Heart right ventricle (tissue), 16 donors: ENCODE data around the gene CST1. TPM values are rescaled to one million over a fixed set of nuclear protein-coding genes. Genes with fewer than 3 reads are reported as not detected.

ENCODE experiments used
- ATAC-seq, 8 donors: fragments of 200-7000 bp; cut with Tn5 transposase; one replicate each; pipeline ENCODE4 v1.9.1; 2020; ENCODE audit warnings: mild to moderate bottlenecking in 8 of 8, moderate library complexity in 8 of 8, moderate number of reproducible peaks in 1 of 8
- DNase-seq, 2 donors: peaks; one replicate each; pipeline ENCODE4 v3.0.0-alpha.2; 2020
- H3K27ac ChIP-seq, 10 donors: fragments of 200-600 bp; sonication (generic) in 2 of 10; one replicate each; pipeline versions ENCODE4 v1.5.0 to v1.8.0; 2020 to 2022; ENCODE audit warnings: mild to moderate bottlenecking in 3 of 10
- H3K27me3 ChIP-seq, 7 donors: fragments of 200-600 bp; one replicate each; pipeline ENCODE4 v1.8.0; 2021 to 2022; ENCODE audit warnings: mild to moderate bottlenecking in 2 of 7
- H3K36me3 ChIP-seq, 9 donors: fragments of 200-600 bp; sonication (generic) in 1 of 9; one replicate each; pipeline versions ENCODE4 v1.5.0 to v1.8.0; 2020 to 2022; ENCODE audit warnings: mild to moderate bottlenecking in 2 of 9
- H3K4me1 ChIP-seq, 9 donors: fragments of 200-600 bp; sonication (generic) in 1 of 9; one replicate each; pipeline versions ENCODE4 v1.5.0 to v1.8.0; 2020 to 2022; ENCODE audit warnings: mild to moderate bottlenecking in 4 of 9
- H3K4me3 ChIP-seq, 10 donors: fragments of 200-600 bp; sonication (generic) in 2 of 10; one replicate each; pipeline versions ENCODE4 v1.5.0 to v1.8.0; 2020 to 2022; ENCODE audit warnings: mild to moderate bottlenecking in 7 of 10, moderate library complexity in 2 of 10
- H3K9me3 ChIP-seq, 11 donors: fragments of 200-600 bp in 10 of 11; sonication (generic) in 2 of 11; one replicate each; pipeline versions ENCODE4 v1.5.0 to v1.8.0; 2013 to 2022; ENCODE audit warnings: mild to moderate bottlenecking in 2 of 11, control low read depth in 1 of 11, moderate library complexity in 1 of 11
- CTCF ChIP-seq, 9 donors: fragments of 200-600 bp; sonication (generic) in 2 of 9; IDR thresholded peaks; one replicate each; pipeline versions ENCODE4 v1.5.0 to v1.8.0; 2021 to 2022; ENCODE audit warnings: antibody characterized with exemption in 9 of 9, mild to moderate bottlenecking in 5 of 9, moderate library complexity in 1 of 9
- WGBS, 2 donors: extraction: QIAGEN DNeasy Blood & Tissue Kit; methylation state at CpG; one replicate each; pipeline ENCODE4 v1.1.7; 2013; ENCODE audit warnings: inconsistent platforms in 1 of 2; 5-methylcytosine and 5-hydroxymethylcytosine counted together
- intact Hi-C, 10 donors: fragments of 100-400 bp; cut with DNase I; formaldehyde crosslinking; loops; one replicate each; pipeline versions ENCODE4 v1.11.1 to v1.14.2; 2022
- polyA plus RNA-seq, 2 donors: library from polyadenylated mRNA; stranded (reverse); fragments of 200-250 nt; gene quantifications; one replicate each; pipeline ENCODE4 v1.2.3, GENCODE V29; 2013
- total RNA-seq, 10 donors: library from RNA; stranded (reverse); fragmentation: NEBNext Ultra II Directional in 3 of 10; extraction: Animal tissue kit (Norgen Biotek cat#: 25700) in 3 of 10; gene quantifications; one replicate each; pipeline versions ENCODE4 v1.2.1 to v1.2.4, GENCODE V29; 2021 to 2023
- donor health status: Arrhythmogenic right ventricular cardiomyopathy.
- donor health status: ischemic (EF 13 %, LVEDD 7.1; RV severe dilation, severe dysfunction).
- donor health status: healthy with polysubstance abuse.
- donor health status: DM: no; HTN: yes; CAD: no.
- donor health status: DM: no; HTN: no; CAD: no.
- donor health status: ischemic (EF 25% LVEDD 6.9; RV normal size, moderate dysfunction).
- donor health status: ischemic (EF 25% LVEDD 5.7; RV mildly dilated, moderate dysfunction).
- donor health status: healthy.
- donor health status: DM: yes; HTN: yes; CAD: no.
- donor health status: Ischemic cardiomyopathy.
- donor health status: ischemic (EF 35%, LVEDD 5.7; RV mildly dilated, moderate dysfunction).
- donor health status: nonischemic (EF 11% LVEDD 7.7; RV severe dilation, severe dysfunction).
- donor health status: DM: yes; HTN: yes; CAD: no.
- donor health status: PGD.
- donor health status: ischemic (EF 29% LVEDD 5.4; RV normal size, mild dysfunction).
- donor health status: nonischemic (EF 23%, LVEDD 6.1; RV moderate dilation, normal function).

CST1 gene
- total and polyA plus RNA-seq, 12 donors: not detected

- DNase-seq: no peak
- H3K4me1 ChIP-seq: peaks cover 0 to 17% (median 7%) of the 10 kb centered on the region in 9 donors
- H3K36me3 ChIP-seq: no peaks in the 10 kb centered on the region
- no peak overlapping the region for H3K4me3 ChIP-seq
- no peak for ATAC-seq
- intact Hi-C loops: no loop called here
- 91 to 94% methylated on average over 2 of the region's 2 CpGs for WGBS, 2 donors
- no peaks in the 10 kb centered on the region for H3K9me3 ChIP-seq
- no peak for TF ChIP-seq CTCF (IDR thresholded peaks at IDR 0.05)
- no peak overlapping the region for H3K27ac ChIP-seq
- peaks cover 0 to 6% (median 0%) of the 10 kb centered on the region in 7 donors for H3K27me3 ChIP-seq
Observed at GRCh38 chr20:23753589-23753988, 2.9 kb upstream of the CST1 start.

- no peak for TF ChIP-seq CTCF (IDR thresholded peaks at IDR 0.05)
Observed at GRCh38 chr20:23753194-23753548, 2.4 kb upstream of the CST1 start.

GRCh38 chr20:23752481-23753193, 1.9 kb upstream of the CST1 start:
- no peak for ATAC-seq
- WGBS, 2 donors: 79 to 89% methylated on average over 11 of the region's 11 CpGs

More at GRCh38 chr20:23753194-23753548, 2.4 kb upstream of the CST1 start:
- Histone ChIP-seq H3K9me3 (no peaks in the 10 kb centered on the region), H3K27me3 (peaks cover 0 to 6% (median 0%) of the 10 kb centered on the region in 7 donors), H3K36me3 (no peaks in the 10 kb centered on the region), H3K27ac (no peak overlapping the region), H3K4me3 (no peak overlapping the region), H3K4me1 (peaks cover 0 to 17% (median 7%) of the 10 kb centered on the region in 9 donors)
- intact Hi-C loops: no loop called here
- ATAC-seq: no peak
- 95 to 99% methylated on average over 3 of the region's 3 CpGs for WGBS, 2 donors
- DNase-seq: no peak

GRCh38 chr20:23752019-23752418, 1.3 kb upstream of the CST1 start:
- no peak for ATAC-seq
- no peak for TF ChIP-seq CTCF (IDR thresholded peaks at IDR 0.05)
- H3K27me3 ChIP-seq: peaks cover 0 to 6% (median 0%) of the 10 kb centered on the region in 7 donors
- DNase-seq: no peak
- no peaks in the 10 kb centered on the region for H3K36me3 ChIP-seq
- intact Hi-C loops: no loop called here
- H3K9me3 ChIP-seq: no peaks in the 10 kb centered on the region
- peaks cover 0 to 17% (median 7%) of the 10 kb centered on the region in 9 donors for H3K4me1 ChIP-seq
- H3K4me3 ChIP-seq: no peak overlapping the region
- WGBS, 2 donors: 79% methylated on average over 4 of the region's 4 CpGs
- no peak overlapping the region for H3K27ac ChIP-seq

More at GRCh38 chr20:23752481-23753193, 1.9 kb upstream of the CST1 start:
- H3K4me3 ChIP-seq: no peak overlapping the region
- DNase-seq: no peak
- intact Hi-C loops: no loop called here
- no peak for TF ChIP-seq CTCF (IDR thresholded peaks at IDR 0.05)
- no peak overlapping the region for H3K27ac ChIP-seq
- no peaks in the 10 kb centered on the region for H3K9me3 ChIP-seq
- peaks cover 0 to 17% (median 7%) of the 10 kb centered on the region in 9 donors for H3K4me1 ChIP-seq
- H3K36me3 ChIP-seq: no peaks in the 10 kb centered on the region
- H3K27me3 ChIP-seq: peaks cover 0 to 6% (median 0%) of the 10 kb centered on the region in 7 donors
